IMR-90 (cell line): ENCODE measurements around the gene AAK1. TPM values are rescaled to one million over a fixed set of nuclear protein-coding genes. Genes with fewer than 3 reads are reported as not detected.

Source experiments
- ATAC-seq: fragments of 200-7000 bp; cut with Tn5 transposase; 2 replicates; pipeline ENCODE4 v1.9.1; 2020; ENCODE audit warnings: low read depth, mild to moderate bottlenecking, moderate library complexity
- BruUV-seq: library from RNA; stranded (reverse); fragments of 400-500 nt; replicated peaks from 2 replicates; lab custom pipeline; 2021; lab: Mats Ljungman, UMichigan
- CTCF ChIA-PET: fragments of 300-600 bp; formaldehyde crosslinking; extraction: SDS; loops from one replicate; lab custom pipeline; 2021; ENCODE audit warnings: antibody characterized with exemption; lab: Yijun Ruan, JAX
- POLR2A ChIA-PET: fragments of 300-600 bp; sonication (Branson Sonifier 250); formaldehyde crosslinking; loops from one replicate; lab custom pipeline; 2022; ENCODE audit warnings: antibody characterized with exemption; ENCODE audit not compliant: unreplicated experiment; lab: Charles Lee
- DNase-seq: peaks from one replicate; pipeline ENCODE4 v3.0.0; 2013
- H2AFZ ChIP-seq: replicated peaks from 2 replicates; pipeline ENCODE3; 2013; ENCODE audit warnings: low read length, mild to moderate bottlenecking; ENCODE audit not compliant: poor library complexity
- H2AK5ac ChIP-seq: 2 replicates; pipeline ENCODE4 v1.6.1; 2013; ENCODE audit warnings: low read depth, low read length, inconsistent platforms
- H2AK9ac ChIP-seq: replicated peaks from 2 replicates; pipeline ENCODE3; 2013; ENCODE audit warnings: mild to moderate bottlenecking, low read depth, low read length, moderate library complexity; ENCODE audit not compliant: poor library complexity
- H2BK120ac ChIP-seq: 2 replicates; pipeline ENCODE4 v1.6.1; 2013; ENCODE audit warnings: low read depth, low read length, inconsistent platforms
- H2BK15ac ChIP-seq: 3 replicates; pipeline ENCODE4 v1.6.1; 2013; ENCODE audit warnings: low read depth, low read length, inconsistent platforms
- H2BK20ac ChIP-seq: 2 replicates; pipeline ENCODE4 v1.6.1; 2013; ENCODE audit warnings: low read depth, mild to moderate bottlenecking, inconsistent platforms, low read length, moderate library complexity
- H2BK5ac ChIP-seq: 2 replicates; pipeline ENCODE4 v1.6.1; 2013; ENCODE audit warnings: mild to moderate bottlenecking, low read depth, low read length, inconsistent platforms; ENCODE audit not compliant: poor library complexity, severe bottlenecking
- H3K14ac ChIP-seq: replicated peaks from 2 replicates; pipeline ENCODE4 v1.6.1; 2013; ENCODE audit warnings: low read depth, low read length, inconsistent platforms
- H3K18ac ChIP-seq: 2 replicates; pipeline ENCODE4 v1.6.1; 2013; ENCODE audit warnings: low read depth, low read length, control low read depth
- H3K23ac ChIP-seq: 2 replicates; pipeline ENCODE4 v1.6.1; 2013; ENCODE audit warnings: low read depth, low read length, inconsistent platforms
- H3K27ac ChIP-seq: 2 replicates; pipeline ENCODE4 v1.5.1; 2013; ENCODE audit warnings: mild to moderate bottlenecking, control low read depth, low read length; ENCODE audit not compliant: insufficient read depth
- H3K27me3 ChIP-seq: 2 replicates; pipeline ENCODE4 v1.6.1; 2013; ENCODE audit warnings: low read length; ENCODE audit not compliant: control insufficient read depth, insufficient read depth
- H3K36me3 ChIP-seq: 2 replicates; pipeline ENCODE4 v1.6.1; 2013; ENCODE audit warnings: low read length, mixed read lengths; ENCODE audit not compliant: control insufficient read depth, insufficient read depth
- H3K4ac ChIP-seq: 2 replicates; pipeline ENCODE4 v1.6.1; 2013; ENCODE audit warnings: low read depth, low read length, inconsistent platforms
- H3K4me1 ChIP-seq: 2 replicates; pipeline ENCODE4 v1.6.1; 2013; ENCODE audit warnings: low read length, mixed read lengths; ENCODE audit not compliant: control insufficient read depth, insufficient read depth
- H3K4me2 ChIP-seq: 2 replicates; pipeline ENCODE4 v1.6.1; 2013; ENCODE audit warnings: low read depth, mild to moderate bottlenecking, control low read depth, low read length, moderate library complexity
- H3K4me3 ChIP-seq: 2 replicates; pipeline ENCODE4 v1.5.1; 2013; ENCODE audit warnings: low read depth, mild to moderate bottlenecking, control low read depth, low read length, moderate library complexity; ENCODE audit not compliant: insufficient read depth
- H3K56ac ChIP-seq: 2 replicates; pipeline ENCODE4 v1.6.1; 2013; ENCODE audit warnings: low read length, inconsistent platforms; ENCODE audit not compliant: insufficient read depth; ENCODE audit errors: extremely low read depth
- H3K79me1 ChIP-seq, 2 experiments: 2 replicates each; pipeline ENCODE4 v1.6.1; 2013; ENCODE audit warnings: low read length in 2 of 2, inconsistent platforms in 1 of 2, low read depth in 1 of 2
- H3K9ac ChIP-seq: 2 replicates; pipeline ENCODE4 v1.6.1; 2013; ENCODE audit warnings: low read depth, low read length, control low read depth
- H3K9me1 ChIP-seq: 2 replicates; pipeline ENCODE4 v1.6.1; 2013; ENCODE audit warnings: low read length, inconsistent platforms; ENCODE audit not compliant: insufficient read depth
- H3K9me3 ChIP-seq: 2 replicates; pipeline ENCODE4 v1.6.1; 2013; ENCODE audit warnings: low read length; ENCODE audit not compliant: control insufficient read depth, insufficient read depth
- H4K20me1 ChIP-seq: 2 replicates; pipeline ENCODE4 v1.6.1; 2013; ENCODE audit warnings: low read length, inconsistent platforms; ENCODE audit not compliant: insufficient read depth
- H4K5ac ChIP-seq: 2 replicates; pipeline ENCODE4 v1.6.1; 2013; ENCODE audit warnings: mild to moderate bottlenecking, low read depth, low read length, control low read depth
- H4K8ac ChIP-seq, 2 experiments: 2 replicates each; pipeline ENCODE4 v1.6.1; 2013; ENCODE audit warnings: low read depth in 2 of 2, low read length in 2 of 2, control low read depth in 1 of 2, inconsistent platforms in 1 of 2
- H4K91ac ChIP-seq: 2 replicates; pipeline ENCODE4 v1.6.1; 2013; ENCODE audit warnings: low read depth, low read length, inconsistent platforms; ENCODE audit not compliant: insufficient read depth
- BHLHE40 ChIP-seq: fragments of 150-350 bp; IDR thresholded peaks from 2 replicates; pipeline ENCODE4 v1.6.1; 2016; ENCODE audit warnings: mild to moderate bottlenecking, low read depth, low read length
- FOS ChIP-seq: fragments of 150-350 bp; IDR thresholded peaks from 2 replicates; pipeline ENCODE4 v1.6.1; 2016; ENCODE audit warnings: low read depth, low read length
- MAFK ChIP-seq: IDR thresholded peaks from 2 replicates; pipeline ENCODE4 v1.6.1; 2012; ENCODE audit warnings: low read depth, low read length, improper control_type of control experiment
- MAZ ChIP-seq: IDR thresholded peaks from 2 replicates; pipeline ENCODE4 v1.6.1; 2012; ENCODE audit warnings: low read depth, mild to moderate bottlenecking, low read length, improper control_type of control experiment, moderate library complexity, borderline replicate concordance
- NFE2L2 ChIP-seq: fragments of 150-350 bp; IDR thresholded peaks from 2 replicates; pipeline ENCODE4 v1.6.1; 2016; ENCODE audit warnings: low read depth, mild to moderate bottlenecking, low read length
- RAD21 ChIP-seq: IDR thresholded peaks from 2 replicates; pipeline ENCODE4 v1.6.1; 2012; ENCODE audit warnings: low read length, improper control_type of control experiment
- RCOR1 ChIP-seq: IDR thresholded peaks from 2 replicates; pipeline ENCODE4 v1.6.1; 2012; ENCODE audit warnings: mild to moderate bottlenecking, low read length, improper control_type of control experiment; ENCODE audit not compliant: insufficient replicate concordance
- RFX5 ChIP-seq: IDR thresholded peaks from 2 replicates; pipeline ENCODE4 v1.8.0; 2012; ENCODE audit warnings: low read depth, mild to moderate bottlenecking, low read length, moderate library complexity
- SMC3 ChIP-seq: fragments of 150-350 bp; IDR thresholded peaks from 2 replicates; pipeline ENCODE4 v1.6.1; 2016; ENCODE audit warnings: low read depth, mild to moderate bottlenecking, antibody characterized with exemption, low read length, moderate library complexity
- WGBS, 2 experiments: methylation state at CpG; one replicate each; pipeline versions ENCODE4 v1.1.5 to v1.1.7; 2013; ENCODE audit warnings: missing lambda C conversion rate in 2 of 2; ENCODE audit not compliant: insufficient read length in 1 of 2; ENCODE audit errors: extremely low coverage in 2 of 2; 5-methylcytosine and 5-hydroxymethylcytosine counted together
- dilution Hi-C: fragments of 300-500 bp; cut with HindIII; formaldehyde crosslinking; loops from one replicate; pipeline ENCODE4 v1.14.3; 2018; ENCODE audit warnings: low sequenced_read_pairs; ENCODE audit not compliant: unreplicated experiment
- in situ Hi-C: fragments of 300-500 bp; cut with MboI; formaldehyde crosslinking; loops from 3 replicates; pipeline ENCODE4 v1.14.3; 2019; ENCODE audit warnings: low sequenced_read_pairs, inconsistent platforms, mixed read lengths
- intact Hi-C: fragments of 100-400 bp; cut with micrococcal nuclease; formaldehyde crosslinking; loops from 2 replicates; pipeline ENCODE4 v1.10.0; 2022
- polyA plus RNA-seq, 3 experiments: library from polyadenylated mRNA; depleted of rRNA; stranded (reverse); fragments of >200 nt; gene quantifications; 2 replicates each; pipeline ENCODE4 v1.2.3, GENCODE V29; 2012; ENCODE audit warnings: low replicate concordance in 1 of 3
- total RNA-seq: library from RNA; depleted of rRNA; stranded (reverse); fragments of >200 nt; gene quantifications from 2 replicates; pipeline ENCODE4 v1.2.3, GENCODE V29; 2012
- TF ChIP-seq, protein P1 (sequence below): fragments of 150-350 bp; IDR thresholded peaks from 2 replicates; pipeline ENCODE4 v1.6.1; 2017; ENCODE audit warnings: mild to moderate bottlenecking, antibody characterized with exemption, low read length, low read depth
- TF ChIP-seq, protein P2 (sequence below): conservative IDR thresholded peaks from 2 replicates; pipeline ENCODE4 v1.5.1; 2012; ENCODE audit warnings: mild to moderate bottlenecking, low read depth, low read length, improper control_type of control experiment

AAK1 gene
- total and polyA plus RNA-seq, 2 of the 4 experiments (the other 2 are of a cell fraction): 21.9 to 26.5 TPM

DNA sequence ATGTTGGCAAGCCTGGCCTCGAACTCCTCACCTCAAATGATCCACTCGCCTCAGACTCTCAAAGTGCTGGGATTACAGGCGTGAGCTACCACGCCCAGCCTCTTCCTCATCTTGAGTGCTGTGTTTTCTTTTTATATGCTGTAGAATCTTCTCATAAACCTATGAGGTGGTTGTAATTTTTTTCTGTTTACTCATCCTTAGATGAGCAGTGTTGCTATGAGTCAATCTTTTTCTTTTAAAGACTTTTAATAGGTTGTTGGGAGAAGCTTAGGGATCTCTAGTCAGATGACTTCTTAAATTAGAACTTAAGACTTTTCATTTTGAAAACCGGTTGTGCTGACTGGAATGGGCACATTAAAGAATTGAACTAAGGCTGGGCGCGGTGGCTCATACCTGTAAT lies 8.7 kb upstream of the AAK1 start:
- no TSS peak for BruUV-seq
- intact Hi-C loops: no loop called here
- Histone ChIP-seq H2AK9ac (peak overlapping the region; percentile 63), H4K5ac (no peak overlapping the region; the same call in 1 of the 2 replicates), H3K4me3 (no peak overlapping the region), H3K9ac (no peak overlapping the region), H2BK120ac (peak overlapping the region; percentile 93), H2BK15ac (peak overlapping the region; percentile 99; the same call in 1 of the 3 replicates), H2BK20ac (peak overlapping the region; percentile 81; the same call in 1 of the 2 replicates), H4K8ac (peak overlapping the region in 1 of 2 experiments; percentile 85; a peak in 2 of 4 replicates), H2AFZ (peak overlapping the region; percentile 80), H3K4me1 (peaks cover 3% of the 10 kb centered on the region; the same call in 1 of the 2 replicates), H2BK5ac (peak overlapping the region; percentile 76), H3K23ac (no peak overlapping the region), H2AK5ac (peak overlapping the region; percentile 90), H3K18ac (peak overlapping the region; percentile 33; the same call in 1 of the 2 replicates), H3K14ac (peak overlapping the region; percentile 55), H3K9me3 (no peaks in the 10 kb centered on the region), H3K4me2 (no peak overlapping the region; the same call in 1 of the 2 replicates), H3K56ac (no peak overlapping the region), H3K27ac (peak overlapping the region; percentile 65), H3K4ac (peak overlapping the region; percentile 78), H3K79me1 (0 out of 4 replicates have a peak, but pooled peaks cover 0 to 4% of the 10 kb centered on the region in 2 experiments), H4K20me1 (no peaks in the 10 kb centered on the region), H4K91ac (peak overlapping the region; percentile 53), H3K36me3 (no peaks in the 10 kb centered on the region), H3K27me3 (no peaks in the 10 kb centered on the region), H3K9me1 (peaks cover 4% of the 10 kb centered on the region; the same call in 1 of the 2 replicates)
- in situ Hi-C loops: no loop called here
- peak; percentile 99 for ATAC-seq
- DNase-seq: peak; percentile 94
- ChIA-PET CTCF (interaction anchor here (1.2 kb wide), 1 partner anchor 72 kb away, joined by 5 read pairs; no protein-coding TSS in a partner anchor), POLR2A (interaction anchor here (0.5 kb wide), 1 partner anchor 9 kb away, joined by 3 read pairs; no protein-coding TSS in a partner anchor)
- 65% methylated on average over 3 of the region's 7 CpGs; no CpG with 5 or more reads in 1 of the 2 experiments for WGBS, 2 experiments
- dilution Hi-C loops: no loop called here
- TF ChIP-seq RFX5: no peak
- TF ChIP-seq MAZ: no peak
- TF ChIP-seq SMC3: no peak
- peak; percentile 70 for TF ChIP-seq RCOR1
- TF ChIP-seq, protein P1, sequence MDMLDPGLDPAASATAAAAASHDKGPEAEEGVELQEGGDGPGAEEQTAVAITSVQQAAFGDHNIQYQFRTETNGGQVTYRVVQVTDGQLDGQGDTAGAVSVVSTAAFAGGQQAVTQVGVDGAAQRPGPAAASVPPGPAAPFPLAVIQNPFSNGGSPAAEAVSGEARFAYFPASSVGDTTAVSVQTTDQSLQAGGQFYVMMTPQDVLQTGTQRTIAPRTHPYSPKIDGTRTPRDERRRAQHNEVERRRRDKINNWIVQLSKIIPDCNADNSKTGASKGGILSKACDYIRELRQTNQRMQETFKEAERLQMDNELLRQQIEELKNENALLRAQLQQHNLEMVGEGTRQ: no peak
- TF ChIP-seq BHLHE40: no peak
- no peak for TF ChIP-seq RAD21
- TF ChIP-seq, protein P2, sequence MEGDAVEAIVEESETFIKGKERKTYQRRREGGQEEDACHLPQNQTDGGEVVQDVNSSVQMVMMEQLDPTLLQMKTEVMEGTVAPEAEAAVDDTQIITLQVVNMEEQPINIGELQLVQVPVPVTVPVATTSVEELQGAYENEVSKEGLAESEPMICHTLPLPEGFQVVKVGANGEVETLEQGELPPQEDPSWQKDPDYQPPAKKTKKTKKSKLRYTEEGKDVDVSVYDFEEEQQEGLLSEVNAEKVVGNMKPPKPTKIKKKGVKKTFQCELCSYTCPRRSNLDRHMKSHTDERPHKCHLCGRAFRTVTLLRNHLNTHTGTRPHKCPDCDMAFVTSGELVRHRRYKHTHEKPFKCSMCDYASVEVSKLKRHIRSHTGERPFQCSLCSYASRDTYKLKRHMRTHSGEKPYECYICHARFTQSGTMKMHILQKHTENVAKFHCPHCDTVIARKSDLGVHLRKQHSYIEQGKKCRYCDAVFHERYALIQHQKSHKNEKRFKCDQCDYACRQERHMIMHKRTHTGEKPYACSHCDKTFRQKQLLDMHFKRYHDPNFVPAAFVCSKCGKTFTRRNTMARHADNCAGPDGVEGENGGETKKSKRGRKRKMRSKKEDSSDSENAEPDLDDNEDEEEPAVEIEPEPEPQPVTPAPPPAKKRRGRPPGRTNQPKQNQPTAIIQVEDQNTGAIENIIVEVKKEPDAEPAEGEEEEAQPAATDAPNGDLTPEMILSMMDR: no peak
- no peak for TF ChIP-seq NFE2L2
- TF ChIP-seq FOS: peak; percentile 48; the same call in 1 of the 2 replicates
- TF ChIP-seq MAFK: no peak
